Body of pancreas (tissue), 4 donors: ENCODE measurements around the gene RNF166.

Experiments used
- CTCF ChIP-seq, 7 experiments: fragments of 450-650 bp in 4 of 7; fragments of 200-600 bp in 3 of 7; sonication (generic) in 3 of 7; IDR thresholded peaks; one replicate each; pipeline ENCODE4 v1.5.1; 2016 to 2019; ENCODE audit warnings: antibody characterized with exemption in 7 of 7
- POLR2A ChIP-seq, 3 donors: fragments of 450-650 bp; IDR thresholded peaks; one replicate each; pipeline ENCODE4 v1.6.1; 2016; ENCODE audit warnings: antibody characterized with exemption in 3 of 3, mild to moderate bottlenecking in 2 of 3

- TF ChIP-seq CTCF (IDR thresholded peaks at IDR 0.05) (no peak), POLR2A (IDR thresholded peaks at IDR 0.05) (no peak)
These were observed 27.8 kb downstream of the RNF166 start for GRCh38 chr16:88678224-88678979.
